Stimulated activated CD8-positive, alpha-beta memory T cell treated with anti-CD3 and anti-CD28 coated beads, Interleukin-15, amount 100 ng/mL, for 24 hours (primary cell): ENCODE measurements around the gene ATP11A.
"Not testable (repeated sequence)": the region's sequence is repeated elsewhere in the genome, so short reads cannot be mapped to it uniquely, and the experiment has no call there.

ENCODE experiments used
- DNase-seq: peaks from one replicate; pipeline ENCODE4 v3.0.0-alpha.2; 2020; ENCODE audit warnings: low read depth

The ATP11A gene

DNA sequence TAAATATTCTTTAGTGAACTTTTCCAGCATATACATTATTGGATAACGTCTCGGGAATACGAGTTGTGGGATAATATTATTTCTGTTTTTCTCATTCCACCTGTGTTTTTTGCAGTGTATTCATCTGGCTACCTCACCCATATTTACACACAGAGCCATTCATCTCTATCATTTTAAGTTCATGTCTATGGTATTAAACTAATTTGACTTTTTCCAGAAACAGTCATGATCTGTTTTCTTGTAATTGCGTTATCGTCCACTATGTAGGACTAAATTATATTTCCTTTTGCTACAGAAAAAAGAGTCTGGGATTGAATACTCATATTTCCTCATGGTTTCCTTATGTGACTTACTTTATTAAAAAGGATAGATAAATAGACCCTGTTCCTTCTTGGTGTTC, 2.7 kb downstream of the ATP11A start:
- no peak for DNase-seq

DNA sequence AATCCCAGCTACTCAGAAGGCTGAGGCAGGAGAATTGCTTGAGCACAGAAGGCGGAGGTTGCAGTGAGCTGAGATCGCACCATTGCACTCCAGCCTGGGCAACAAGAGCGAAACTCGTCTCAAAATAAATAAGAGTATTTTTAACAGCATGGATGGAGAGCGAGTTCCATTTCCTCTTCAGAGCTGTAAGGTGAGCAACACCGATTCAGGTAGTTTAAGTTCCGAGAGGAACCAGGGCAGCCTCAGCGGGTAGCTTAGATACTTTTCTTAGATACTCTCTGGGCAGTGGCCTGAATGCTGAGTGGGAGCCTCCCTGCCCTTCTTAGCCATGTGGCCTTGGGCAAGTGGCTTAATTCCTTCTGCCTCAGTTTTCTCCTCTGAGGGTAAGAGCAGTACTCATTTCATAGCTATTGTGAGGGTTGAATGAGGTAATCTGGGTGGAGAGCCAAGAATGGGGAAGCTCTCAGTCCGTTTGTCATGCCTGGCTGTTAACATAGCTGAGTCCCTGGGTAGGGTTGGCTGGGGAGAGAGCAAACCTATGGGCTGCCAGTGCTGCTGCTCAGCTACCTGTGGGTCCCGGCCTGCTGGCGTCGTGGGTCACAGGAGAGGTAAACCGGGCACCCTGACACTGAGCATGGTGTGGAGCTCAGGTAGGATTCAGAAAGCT, 4.1 kb downstream of the ATP11A start:
- no peak for DNase-seq

DNA sequence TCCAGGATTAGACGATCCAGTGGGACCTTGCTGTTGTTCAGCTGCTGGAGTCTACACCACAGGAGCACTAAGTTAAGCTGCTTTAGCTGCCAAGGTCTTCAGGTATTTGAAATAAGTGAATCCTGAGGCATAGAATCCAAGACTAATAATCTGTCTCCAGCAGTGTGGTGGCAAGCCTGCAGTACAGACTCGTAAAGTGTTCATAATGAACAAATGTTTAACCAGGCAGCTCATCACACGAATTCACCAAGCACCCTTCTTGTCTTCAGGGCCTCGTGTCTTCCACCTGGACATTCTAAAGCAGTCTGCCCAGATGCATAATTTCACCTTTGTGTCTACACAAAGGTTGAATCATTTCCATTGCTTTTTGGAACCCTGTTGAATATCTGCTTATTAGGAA, 5.3 kb downstream of the ATP11A start:
- no peak for DNase-seq

DNA sequence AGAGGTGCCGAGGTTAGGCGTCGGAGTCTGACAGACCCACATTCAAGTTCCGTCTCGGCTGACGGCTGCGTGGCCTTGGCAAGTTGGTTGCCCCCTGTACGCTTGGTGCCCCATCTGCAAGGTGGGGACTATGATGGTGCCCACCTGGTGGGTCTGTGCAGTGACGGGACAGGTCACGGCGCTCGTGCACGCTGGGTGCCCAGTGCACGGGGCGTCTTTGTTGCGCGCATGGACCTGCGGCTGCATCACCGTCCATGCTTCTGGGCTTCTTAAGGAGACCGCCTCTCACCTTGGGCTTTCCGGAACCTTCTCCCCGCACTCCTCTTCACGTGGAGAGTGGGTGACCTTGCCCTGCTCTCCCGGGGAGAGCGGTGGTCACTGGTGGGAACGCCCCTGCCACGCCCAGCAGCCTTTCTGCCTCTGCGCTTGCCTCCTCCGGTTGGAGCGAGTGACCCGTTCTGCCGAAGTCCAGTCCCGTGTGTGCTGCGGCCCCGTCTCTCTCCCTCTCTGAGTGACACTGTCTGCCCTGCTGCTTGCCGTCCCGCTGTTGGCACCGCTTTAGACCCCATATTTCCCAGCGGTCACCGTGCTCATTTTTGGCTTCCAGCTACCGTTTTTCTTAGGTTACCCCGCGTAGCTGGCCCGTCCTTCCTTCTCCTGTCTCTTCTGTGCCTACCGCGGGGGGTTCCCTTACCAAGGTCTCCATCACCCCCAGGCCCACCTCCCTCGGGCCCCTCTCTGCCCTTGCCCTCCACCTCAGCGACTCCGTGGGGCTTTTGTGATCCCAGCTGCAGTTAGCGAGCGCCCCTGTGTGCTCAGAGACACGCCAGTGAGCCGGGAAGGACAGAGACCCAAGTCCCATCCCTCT, 6.4 kb downstream of the ATP11A start:
- DNase-seq: no peak

DNA sequence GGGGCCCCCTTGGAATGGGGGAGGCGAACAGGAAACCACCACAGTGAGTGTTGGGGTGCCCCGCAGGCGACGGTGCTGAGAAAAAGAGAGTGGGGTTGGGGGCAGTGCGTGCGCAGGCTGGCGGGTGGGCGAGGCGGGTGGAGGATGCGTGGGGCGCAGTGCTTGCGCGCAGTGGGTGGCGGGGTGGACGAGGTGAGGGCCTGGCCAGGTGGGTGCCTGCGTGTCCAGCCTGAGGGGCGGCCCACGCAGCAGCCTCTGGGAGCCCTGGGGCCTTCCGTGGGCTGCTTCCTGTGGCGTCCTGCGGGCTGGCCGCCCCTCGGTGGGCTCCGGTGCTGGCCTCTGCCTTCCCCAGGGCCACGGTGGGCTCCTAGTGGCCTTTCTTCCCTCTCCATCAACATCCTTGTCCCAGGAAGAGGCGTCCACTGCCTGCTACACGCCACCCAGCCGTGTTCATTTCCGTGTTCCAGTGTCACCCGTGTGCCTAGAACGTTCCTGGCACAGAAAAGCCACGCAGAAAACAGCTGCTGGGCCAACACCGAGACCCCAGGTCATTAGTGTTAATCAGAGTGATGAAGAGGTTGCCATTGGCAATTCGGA, 7.1 kb downstream of the ATP11A start:
- DNase-seq: no peak

DNA sequence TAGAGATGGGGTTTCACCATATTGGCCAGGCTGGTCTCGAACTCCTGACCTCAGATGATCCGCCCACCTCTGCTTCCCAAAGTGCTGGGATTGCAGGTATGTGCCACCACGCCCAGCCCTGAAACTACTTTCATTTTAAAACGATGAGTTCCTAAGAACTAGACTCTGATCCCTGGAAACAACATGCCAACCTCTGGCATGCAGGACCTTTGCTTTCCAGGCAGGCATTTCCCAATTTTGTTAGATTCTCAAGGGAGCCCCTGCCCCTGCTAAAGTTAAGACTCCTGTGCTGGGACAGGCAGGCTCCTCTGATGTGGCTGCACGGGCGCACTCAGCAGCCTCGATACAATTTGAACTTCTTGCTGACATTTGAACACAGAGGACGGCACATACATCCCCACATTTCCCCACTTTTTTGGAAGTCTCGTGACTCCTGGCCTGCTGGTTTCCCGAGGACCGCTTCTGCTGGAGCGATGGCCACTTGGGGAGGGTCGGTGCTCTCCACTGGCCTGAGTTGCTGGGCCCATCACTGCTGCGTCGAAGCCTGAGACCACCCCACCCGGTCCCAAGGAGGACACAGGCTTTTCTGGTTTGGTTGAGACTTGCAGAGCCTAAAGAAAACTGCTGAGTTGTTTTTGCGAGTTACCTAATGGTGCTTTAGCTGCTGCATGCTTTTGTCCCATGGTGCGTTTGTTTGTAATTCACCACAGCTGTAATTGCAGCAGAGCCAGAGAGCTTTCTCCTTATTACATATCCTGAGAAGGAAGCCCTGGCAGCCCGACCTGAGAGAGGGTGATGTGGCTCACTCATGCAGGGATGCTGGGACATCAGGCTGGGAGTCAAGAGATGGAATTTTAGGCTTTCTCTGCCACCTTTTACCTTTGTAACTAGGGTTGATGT, 8.2 kb downstream of the ATP11A start:
- DNase-seq: no peak

DNA sequence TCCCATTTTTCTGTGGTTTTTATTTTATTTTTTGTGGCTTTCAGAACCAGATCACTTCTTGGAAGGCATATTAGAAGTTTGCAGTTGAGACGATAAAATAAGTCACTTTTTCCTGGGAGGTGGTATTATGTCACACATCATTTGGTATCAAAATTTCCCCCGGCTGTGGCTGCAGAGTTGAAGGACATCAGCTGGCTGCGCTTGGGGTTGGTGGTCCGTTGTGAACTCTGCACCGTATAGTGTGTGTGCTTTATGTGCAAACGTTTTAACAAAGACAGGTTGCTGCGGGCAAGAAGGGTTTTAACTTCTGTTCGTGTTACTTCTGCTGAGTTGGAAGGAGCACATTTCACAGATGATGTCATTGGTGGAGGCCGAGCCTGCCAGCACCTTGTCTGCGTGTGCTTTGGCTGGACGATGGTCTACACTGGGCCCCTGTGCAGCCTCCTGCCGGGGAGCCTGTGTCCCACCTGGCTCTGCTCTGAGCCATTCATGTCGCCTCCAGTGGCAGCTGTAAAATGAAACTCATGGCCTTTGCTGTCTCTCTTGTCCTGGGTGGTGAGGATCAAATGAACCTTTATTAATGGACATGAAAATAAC, 9.6 kb downstream of the ATP11A start:
- no peak for DNase-seq

DNA sequence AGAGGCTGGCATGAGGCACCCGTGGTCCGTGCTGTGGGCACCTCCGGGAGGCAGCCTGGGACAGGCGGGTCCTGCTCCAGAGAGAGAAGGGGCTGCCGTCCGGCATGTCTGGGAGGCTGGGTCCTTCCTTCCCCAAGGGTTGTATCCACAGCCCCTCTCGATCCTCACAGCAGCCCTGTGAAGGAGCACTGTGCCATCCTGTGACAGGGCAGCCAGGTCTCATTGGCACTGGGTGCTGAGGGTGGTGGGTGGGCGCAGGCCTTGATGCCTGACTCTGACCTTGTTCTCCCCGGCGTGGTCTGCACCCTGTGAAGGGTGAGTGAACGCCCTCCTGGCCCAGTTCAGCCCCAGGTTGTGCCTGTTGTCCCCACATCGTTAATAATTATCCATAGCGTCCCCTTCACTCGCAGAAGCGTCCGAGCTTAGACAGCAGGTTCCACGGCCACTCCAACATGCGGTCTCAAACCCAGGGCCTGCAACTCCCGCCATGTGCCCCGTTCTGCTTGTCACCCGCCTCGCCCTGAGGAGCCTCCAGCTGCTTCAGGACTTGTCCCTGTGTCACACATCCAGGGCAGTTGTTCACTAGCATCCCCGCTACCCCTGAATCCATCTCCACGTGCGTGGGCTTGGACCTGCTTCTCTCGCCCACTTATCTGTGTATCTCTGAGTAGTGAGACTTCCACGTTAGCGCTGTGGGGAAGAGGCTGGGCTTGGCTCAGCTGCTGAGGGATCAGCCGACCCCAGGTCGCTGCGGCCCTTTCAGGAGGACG, 10.6 kb downstream of the ATP11A start:
- DNase-seq: no peak

DNA sequence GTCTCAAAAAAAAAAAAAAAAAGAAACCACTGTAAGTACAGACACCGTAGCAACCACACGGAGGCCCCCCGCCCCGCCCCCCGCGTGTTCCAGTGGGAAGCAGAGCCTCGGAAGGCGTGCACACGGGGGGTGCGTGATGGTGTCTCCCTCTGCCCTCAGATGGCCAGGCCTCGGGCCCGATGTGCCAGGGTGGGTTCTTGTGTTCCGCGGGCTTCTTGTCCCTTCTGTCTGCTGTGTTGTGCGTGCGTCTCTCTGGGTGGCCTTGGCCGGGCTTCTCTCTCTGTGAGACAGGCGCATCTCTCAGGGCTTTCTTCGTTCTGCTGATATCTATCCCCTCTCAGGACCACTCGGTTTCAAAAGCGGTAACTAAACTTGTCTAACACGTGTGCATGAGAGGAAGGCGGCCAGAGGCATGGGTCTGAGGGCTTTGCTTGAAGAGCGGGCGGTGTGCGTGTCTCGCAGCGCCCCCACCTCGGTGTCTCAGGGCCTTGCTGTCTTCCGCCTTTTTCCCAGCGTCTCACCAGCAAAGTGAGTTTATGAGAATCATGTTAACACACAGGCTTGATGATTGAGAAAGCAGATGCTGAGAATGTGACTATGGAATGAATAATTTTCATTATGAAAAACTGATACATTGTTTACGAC, 12.6 kb downstream of the ATP11A start:
- no peak for DNase-seq

DNA sequence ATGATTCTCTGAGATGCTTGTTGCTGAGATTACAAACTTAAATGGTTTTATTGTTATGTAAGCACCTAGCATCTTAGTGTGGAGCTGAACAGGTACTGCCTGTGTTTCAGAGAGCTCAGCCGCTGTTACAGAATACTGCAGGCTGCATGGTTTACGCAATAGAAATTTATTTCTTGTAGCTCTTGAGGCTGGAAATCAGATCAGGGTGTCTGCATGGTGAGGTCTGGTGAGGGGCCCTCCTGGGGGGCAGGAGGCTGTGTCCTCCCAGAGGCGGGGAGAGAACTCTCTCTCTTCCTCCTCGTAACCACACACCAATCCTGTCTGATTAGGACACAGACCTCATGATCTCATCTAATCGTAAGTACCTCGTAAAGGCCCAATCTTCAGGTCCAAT, 13.1 kb downstream of the ATP11A start:
- DNase-seq: no peak

DNA sequence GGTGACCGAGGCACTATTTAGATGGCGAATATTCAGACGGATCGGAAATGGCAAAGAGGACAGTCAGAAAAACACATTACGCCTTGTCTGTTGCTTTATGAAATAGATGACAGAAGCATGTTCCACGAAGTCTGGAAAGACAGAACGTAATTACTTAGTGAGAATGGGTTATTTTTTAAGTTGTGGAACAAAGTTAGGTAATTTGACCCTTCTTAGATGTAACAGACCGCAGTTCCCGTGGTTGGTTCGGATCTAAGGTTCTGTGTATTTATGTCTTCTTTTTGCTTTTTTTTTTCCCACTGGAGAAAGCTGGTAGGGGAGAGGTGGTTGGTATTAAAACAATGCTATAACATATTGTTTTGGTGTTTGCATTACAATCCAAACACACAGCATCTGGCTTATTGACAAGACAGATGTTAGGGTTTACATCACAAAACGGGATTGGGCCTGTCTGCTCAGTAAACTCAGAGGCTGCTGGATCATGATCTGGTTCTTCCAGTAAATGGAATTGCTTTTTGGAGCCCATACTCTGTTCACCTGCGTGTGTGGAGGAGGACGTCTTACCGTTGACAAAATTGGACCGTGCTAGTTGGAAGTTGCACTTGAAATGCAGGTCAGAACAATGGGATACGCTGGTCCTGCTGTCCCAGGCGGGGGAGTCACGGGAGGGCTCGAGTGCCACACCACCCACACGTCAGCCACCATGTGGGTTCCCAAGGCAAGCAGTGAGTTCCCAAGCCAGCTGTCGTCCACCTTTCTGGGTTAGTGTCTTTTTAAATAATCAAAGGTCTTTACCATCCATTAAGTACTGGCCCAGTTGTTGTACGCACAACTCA, 13.8 kb downstream of the ATP11A start:
- no peak for DNase-seq

DNA sequence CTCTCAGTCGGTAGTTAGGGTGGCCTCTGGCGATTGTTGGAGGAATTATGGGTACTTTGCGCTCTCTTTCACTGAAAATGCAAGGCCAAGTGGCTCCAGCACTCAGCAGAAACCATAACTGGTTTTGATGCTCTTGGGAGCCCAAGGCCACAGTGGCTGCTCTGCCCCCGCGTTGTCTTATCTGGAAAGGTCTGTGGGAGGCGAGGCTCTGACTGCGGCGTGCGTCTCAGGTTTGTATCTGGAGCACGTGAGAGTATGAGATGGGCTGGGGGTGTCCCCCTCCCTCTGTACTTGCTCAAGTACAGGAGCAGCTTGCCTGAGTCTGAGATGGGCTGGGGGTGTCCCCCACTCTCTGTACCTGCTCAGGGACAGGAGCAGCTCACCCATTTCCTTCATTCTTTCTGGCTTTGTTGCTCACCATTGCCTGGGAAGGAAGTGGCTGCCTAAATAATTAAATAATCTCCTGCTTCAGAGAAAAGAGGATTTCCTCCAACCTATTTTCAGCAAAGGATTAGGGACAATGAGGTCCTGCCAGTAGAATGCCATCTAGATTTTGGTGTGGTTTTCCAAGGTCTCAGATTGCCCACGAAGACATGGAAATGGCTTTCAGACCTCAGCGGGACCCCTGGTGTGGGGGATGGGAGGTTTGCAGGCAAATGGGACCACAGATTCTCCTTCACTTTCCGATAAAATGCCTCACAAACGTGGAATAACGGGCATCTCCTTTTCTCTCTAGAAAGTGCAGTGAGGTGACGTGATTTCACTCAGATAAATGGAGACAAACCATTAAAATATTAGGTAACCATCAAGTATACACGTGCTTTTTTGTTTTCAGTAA, 14.7 kb downstream of the ATP11A start:
- no peak for DNase-seq

DNA sequence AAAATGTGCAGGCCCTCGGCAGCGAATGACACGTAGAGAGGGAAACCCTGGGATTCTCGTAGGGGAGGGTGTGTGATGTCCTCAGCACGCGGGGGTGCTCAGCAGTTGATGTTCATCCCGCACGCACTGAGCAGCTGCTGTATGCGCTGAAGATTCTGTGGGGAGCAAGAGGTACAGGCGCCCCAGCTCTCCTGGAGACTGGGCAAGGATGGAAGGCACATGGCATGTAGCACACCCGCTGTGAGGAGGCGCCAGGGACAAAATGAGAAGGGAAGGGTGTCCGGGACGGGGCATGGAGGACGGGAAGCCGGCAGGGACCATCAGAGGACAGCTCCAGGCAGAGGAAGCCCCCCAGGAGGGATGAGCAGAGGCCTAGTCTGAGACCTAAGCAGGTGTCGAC, 15.4 kb downstream of the ATP11A start:
- no peak for DNase-seq

DNA sequence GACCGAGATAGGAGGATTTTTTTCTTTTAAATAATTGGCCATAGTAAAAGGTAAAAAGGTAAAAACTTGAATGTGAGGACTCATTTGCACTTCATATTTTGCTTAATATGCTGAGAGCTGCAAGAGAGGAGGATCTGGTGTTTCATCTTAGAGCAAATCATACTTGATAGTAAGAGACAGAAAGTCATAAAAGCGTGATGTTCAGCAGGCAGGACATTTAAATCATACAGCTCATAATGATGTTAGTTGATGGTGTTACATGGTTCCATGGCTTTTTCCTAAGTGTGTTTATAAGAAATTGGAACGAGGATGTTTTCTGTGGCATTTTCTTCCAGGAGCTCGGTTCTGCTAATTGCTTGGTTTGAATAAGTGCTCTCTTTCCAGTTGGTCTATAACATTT, 16.3 kb downstream of the ATP11A start:
- no peak for DNase-seq

DNA sequence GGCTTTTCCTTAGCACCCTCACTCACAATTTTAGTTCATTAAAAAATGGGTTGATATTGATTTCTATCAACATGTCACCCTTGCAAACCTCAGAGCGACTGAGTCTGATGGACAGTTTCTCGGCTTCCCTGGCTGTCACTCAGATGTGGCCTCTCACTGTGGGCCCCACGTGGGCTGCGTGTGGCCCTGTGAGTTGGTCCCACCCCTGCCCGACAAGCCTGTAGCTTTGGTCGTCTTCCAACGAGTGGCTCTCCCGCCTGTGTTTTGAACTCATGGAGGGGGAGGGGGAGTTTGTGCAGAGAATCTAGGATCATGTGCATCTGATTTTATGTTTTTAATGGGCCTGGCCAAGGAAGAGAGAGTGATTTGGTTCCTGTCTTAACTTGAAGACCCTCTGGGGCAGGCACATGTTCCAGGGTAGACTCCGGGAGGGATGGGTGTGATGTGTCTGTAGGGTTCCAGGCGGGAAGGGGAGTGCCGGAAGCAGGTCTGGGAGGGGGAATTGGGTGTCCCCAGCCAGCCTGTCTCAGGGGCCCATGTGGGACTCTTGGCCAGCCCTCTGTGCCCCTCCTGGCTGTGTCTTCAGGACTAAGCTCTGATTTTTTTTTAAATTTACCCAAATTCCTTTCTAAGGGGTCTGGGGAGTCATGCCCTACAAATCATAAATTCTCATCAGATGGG, 18.9 kb downstream of the ATP11A start:
- DNase-seq: no peak

DNA sequence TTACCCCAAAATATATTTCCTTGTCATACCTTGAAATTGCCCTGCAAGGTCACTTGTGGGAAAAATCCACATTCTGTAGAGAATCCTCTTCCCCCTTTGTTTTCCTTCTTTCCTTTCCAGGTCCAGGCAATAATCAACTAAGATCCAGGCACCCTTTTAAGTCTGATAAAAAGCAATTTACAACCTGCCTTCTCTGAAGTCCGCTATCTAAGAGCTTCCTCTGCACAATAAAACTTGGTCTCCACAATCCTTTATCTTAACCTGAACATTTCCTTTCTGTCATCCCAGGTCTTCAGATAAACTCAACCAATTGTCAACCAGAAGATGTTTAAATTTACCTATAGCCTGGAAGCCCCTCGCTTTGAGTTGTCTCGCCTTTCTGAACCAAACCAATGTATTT, 19.5 kb downstream of the ATP11A start:
- not testable (repeated sequence) for DNase-seq

DNA sequence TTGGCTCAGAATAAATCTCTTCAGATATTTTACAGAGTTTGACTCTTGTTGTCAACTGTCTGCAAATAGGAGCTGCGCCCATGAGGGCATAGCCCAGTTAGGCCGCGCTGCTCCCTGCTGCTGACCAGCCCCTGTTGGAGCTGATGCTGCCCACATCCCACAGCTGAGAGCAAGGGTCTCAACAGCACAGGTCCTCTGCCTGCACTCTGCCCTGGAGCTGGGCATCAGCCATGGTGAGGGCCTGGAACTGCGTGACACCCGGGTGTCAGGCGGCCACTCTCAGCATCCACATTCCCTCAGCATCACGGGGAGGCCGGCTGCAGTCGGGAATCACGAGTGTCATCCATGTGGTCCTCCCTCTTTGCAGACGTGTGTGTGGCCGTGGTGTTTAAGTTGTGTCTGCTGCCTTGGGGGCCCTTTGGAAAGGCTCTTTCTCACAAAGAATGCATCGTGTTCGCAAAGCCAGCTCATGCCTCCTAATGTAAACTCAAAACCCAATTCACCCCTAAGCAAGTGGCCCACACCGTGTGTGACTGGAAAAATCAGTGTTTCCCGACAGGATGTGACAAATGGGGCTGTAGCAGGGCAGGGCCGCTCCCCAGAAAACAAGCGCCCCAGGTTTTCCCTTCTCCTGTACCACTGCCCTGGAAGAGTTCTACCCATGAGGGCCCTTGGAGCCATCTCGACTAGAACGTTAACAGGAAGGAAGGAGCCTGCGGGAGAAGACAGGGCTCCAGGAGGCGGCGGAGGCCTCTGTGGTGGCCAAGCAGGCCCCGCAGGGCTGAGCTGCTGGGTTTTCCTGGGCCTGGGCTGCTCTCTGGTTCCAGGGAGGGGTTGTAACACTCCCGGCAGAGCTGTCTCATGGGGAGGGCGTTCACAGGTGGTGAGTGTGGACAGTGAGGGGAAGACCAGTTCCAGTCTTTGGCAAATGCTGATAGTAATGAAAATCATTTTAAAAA, 20.3 kb downstream of the ATP11A start:
- DNase-seq: no peak
